AG20443 (cell line): ENCODE measurements around the gene SLCO1B1.
A peak's percentile ranks its signal among the peaks of the same experiment; 100 is the strongest.

Source experiments
- DNase-seq: peaks from one replicate; pipeline ENCODE4 v3.0.0; 2012; ENCODE audit warnings: low spot score, mixed read lengths

SLCO1B1 gene

GRCh38 chr12:21221778-21222177 lies 90.8 kb downstream of the SLCO1B1 start:
- DNase-seq: no peak

GRCh38 chr12:21223930-21224329 lies 92.9 kb downstream of the SLCO1B1 start:
- DNase-seq: no peak

- no peak for DNase-seq
Observed at GRCh38 chr12:21234395-21234794, 103.4 kb downstream of the SLCO1B1 start.

- DNase-seq: no peak
Observed at GRCh38 chr12:21239866-21240265, 108.9 kb downstream of the SLCO1B1 start.

DNA sequence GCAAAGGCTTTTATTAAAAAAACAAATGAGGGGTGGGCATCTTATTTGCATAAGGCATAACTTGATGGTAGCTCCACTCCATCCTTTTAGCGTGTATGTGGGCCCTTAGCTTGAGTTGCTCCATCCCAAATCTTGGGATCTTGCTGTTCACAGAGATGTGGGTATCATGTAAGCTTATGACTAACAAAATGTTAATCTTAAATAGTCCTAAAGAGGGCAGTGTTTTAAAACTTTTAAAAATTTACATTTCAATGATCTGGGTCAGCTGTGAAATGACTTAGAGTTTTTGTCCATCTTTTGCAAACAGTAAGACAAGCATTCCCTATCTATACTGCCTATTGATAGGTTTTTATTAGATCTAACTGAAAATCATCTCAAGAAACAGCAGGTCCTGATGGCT lies 117.7 kb downstream of the SLCO1B1 start:
- DNase-seq: peak; percentile 11

DNA sequence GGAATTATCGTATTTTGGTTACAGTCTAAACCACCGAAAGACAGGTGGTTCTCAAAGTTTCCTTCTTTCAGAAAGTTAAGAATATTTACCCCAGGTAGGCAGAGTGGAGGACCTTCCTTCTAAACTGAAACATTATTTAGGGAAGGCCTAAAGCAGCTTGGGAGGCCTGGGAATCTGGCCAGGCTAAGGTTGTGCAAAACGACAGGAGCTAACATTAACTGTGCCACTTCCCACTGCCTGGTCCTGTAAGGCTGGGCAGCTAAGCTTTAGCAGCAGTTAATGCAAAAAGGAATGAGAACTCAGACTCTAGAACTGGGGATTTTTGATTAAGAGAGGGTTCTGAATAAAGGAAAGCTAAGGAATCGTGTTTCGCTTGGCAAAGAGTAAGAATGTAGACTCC lies 121.1 kb downstream of the SLCO1B1 start:
- no peak for DNase-seq

- no peak for DNase-seq
Observed at GRCh38 chr12:21257172-21257571, 126.2 kb downstream of the SLCO1B1 start.

DNA sequence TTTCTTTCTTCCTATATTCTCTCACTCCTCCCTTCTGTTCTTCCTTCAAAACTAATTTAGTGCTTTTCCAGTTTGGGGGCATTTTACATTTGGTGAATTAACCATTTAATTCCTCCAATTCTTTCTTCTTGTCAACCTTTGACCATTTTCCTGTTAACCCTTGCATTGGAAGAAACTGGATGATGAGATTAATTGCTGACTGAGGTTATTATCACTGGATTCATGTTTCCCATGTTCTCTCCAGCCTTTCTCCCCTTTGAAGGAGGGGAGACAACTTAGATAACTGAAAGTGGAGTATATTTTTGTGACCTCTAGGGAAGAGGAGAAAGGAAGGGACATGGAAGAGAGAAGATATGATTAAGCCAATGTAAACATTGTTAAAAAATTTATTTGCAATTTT lies 133.2 kb downstream of the SLCO1B1 start:
- no peak for DNase-seq

DNA sequence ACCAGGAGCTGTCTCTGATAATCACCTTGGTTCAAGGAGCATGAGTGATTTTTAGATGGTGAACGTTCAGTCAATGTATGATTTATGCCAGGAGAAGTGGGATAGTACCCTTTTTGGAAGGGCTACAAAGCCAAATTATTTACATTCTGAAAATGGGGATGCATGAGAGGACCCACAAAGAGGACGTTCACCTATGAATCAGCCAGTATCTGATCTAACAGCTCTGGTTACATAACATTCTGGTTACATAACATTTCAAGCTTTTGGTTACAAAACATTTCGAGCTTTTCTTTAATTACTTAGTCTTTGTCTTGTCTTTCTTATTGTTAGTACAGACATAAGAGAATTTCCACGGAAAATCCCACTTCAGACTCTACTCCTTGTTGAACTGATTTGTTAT lies 134.9 kb downstream of the SLCO1B1 start:
- DNase-seq: no peak

DNA sequence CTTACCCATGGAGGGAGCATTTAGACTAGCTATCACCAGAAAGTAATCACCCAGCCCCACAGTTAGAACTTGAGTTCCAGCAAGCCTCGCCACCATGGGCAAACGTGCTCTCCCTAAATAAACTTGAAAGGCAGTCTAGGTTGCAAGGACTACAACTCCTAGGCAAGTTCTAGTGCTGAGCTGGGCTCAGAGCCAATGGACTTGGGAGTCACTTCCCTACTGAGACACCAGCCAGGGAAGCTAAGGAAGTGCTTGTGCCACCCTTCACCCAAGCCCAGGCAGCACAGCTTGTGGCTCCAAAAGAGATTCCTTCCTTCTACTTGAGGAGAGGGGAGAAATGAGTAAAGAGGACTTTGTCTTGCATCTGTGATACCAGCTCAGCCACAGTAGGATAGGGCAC lies 145.8 kb downstream of the SLCO1B1 start:
- DNase-seq: no peak
